ENCODE data around the gene KIF24. TPM values are rescaled to one million over a fixed set of nuclear protein-coding genes. Genes with fewer than 3 reads are reported as not detected.

The KIF24 gene
- total and polyA plus RNA-seq, 2 of the 4 experiments (the other 2 are of a cell fraction) = 1.4 to 3.0 TPM

DNA sequence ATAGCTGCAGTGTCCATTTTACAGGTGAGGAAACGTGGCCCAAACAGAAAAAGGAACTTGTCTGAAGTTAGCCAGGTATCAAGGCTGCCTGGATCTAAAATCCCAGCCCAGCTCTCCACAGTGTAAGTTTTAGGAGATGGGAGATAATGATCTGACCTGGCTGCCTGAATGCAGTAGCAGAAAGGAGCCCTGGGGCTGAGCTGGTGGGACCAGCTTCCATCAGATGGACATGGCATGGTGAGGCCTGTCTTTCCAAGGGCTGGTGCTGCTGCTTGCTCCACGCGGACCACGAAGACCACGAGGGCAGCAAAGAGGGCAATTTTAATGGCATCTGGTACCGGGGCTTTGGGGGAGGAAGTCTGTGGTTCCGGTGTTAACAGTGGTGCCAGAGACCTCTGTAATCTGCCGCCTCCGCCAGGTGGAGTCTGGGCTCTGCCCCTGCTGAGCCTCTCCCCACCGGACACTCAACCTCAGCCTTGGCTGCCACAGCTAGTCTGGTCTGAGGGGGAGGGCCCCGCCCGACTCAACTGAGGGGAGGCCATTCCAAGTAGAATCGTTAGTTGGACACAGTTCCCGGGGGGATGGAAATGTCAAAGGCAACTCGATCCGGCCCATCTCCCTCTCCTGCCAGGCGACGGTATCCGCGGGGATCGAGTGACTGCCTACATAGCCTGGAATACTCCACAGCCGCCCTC, 47.0 kb upstream of the KIF24 start:
- BruUV-seq (replicated peaks) = no TSS peak
- Histone ChIP-seq H3K9ac (ENCODE audit: low read depth, low read length) (peak overlapping the region; percentile 2; the same call in 1 of the 2 replicates), H4K5ac (ENCODE audit: low read depth, low read length) (no peak overlapping the region), H3K56ac (ENCODE audit: extremely low read depth, insufficient read depth, low read length) (no peak overlapping the region), H4K91ac (ENCODE audit: insufficient read depth, low read depth, low read length) (no peak overlapping the region), H3K27ac (ENCODE audit: insufficient read depth, low read length) (no peak overlapping the region), H2AK9ac (replicated peaks; ENCODE audit: low read depth, low read length, poor library complexity) (peak overlapping the region; percentile 90), H3K4me3 (ENCODE audit: insufficient read depth, low read depth, low read length) (peak overlapping the region; percentile 54), H3K18ac (ENCODE audit: low read depth, low read length) (no peak overlapping the region), H3K4ac (ENCODE audit: low read depth, low read length) (no peak overlapping the region), H3K27me3 (ENCODE audit: control insufficient read depth, insufficient read depth, low read length) (peaks cover 24% of the 10 kb centered on the region; the same call in 1 of the 2 replicates), H2BK5ac (ENCODE audit: low read depth, low read length, poor library complexity, severe bottlenecking) (no peak overlapping the region), H3K4me1 (ENCODE audit: control insufficient read depth, insufficient read depth, low read length) (peaks cover 7% of the 10 kb centered on the region), H3K23ac (ENCODE audit: low read depth, low read length) (peak overlapping the region; percentile 40; the same call in 1 of the 2 replicates), H2BK15ac (ENCODE audit: low read depth, low read length) (no peak overlapping the region), H3K36me3 (ENCODE audit: control insufficient read depth, insufficient read depth, low read length) (peaks cover 3% of the 10 kb centered on the region; the same call in 1 of the 2 replicates), H3K79me1 (ENCODE audit: low read depth in 1 of 2, low read length in 2 of 2) (no peaks in the 10 kb centered on the region), H2BK20ac (ENCODE audit: low read depth, low read length) (no peak overlapping the region), H3K4me2 (ENCODE audit: low read depth, low read length) (peak overlapping the region; percentile 50), H4K8ac (ENCODE audit: low read depth in 2 of 2, low read length in 2 of 2) (no peak overlapping the region; a peak in 1 of 4 replicates), H4K20me1 (ENCODE audit: insufficient read depth, low read length) (no peaks in the 10 kb centered on the region; the same call in 1 of the 2 replicates), H2BK120ac (ENCODE audit: low read depth, low read length) (no peak overlapping the region), H2AFZ (replicated peaks; ENCODE audit: low read length, poor library complexity) (peak overlapping the region; percentile 98), H2AK5ac (ENCODE audit: low read depth, low read length) (0 out of 2 replicates have a peak overlapping the region, but pooled peaks have one; percentile 24), H3K14ac (replicated peaks; ENCODE audit: low read depth, low read length) (no peak overlapping the region), H3K9me3 (ENCODE audit: control insufficient read depth, insufficient read depth, low read length) (peaks cover 12% of the 10 kb centered on the region; the same call in 1 of the 2 replicates), H3K9me1 (ENCODE audit: insufficient read depth, low read length) (peaks cover 8% of the 10 kb centered on the region; the same call in 1 of the 2 replicates)
- CTCF ChIA-PET = interaction anchor here (0.8 kb wide), 1 partner anchor 302 kb away, joined by 3 read pairs; no protein-coding TSS in a partner anchor
- ATAC-seq (ENCODE audit: low read depth) (peak; percentile 1; the same call in 1 of the 2 replicates), DNase-seq (no peak)
- no peak for TF ChIP-seq POLR2A (IDR thresholded peaks at IDR 0.05; ENCODE audit: low read depth, low read length)
- TF ChIP-seq RAD21 (IDR thresholded peaks at IDR 0.05; ENCODE audit: low read length) = no peak
- TF ChIP-seq MAZ (IDR thresholded peaks at IDR 0.05; ENCODE audit: borderline replicate concordance, low read depth, low read length) = no peak
- no peak for TF ChIP-seq MAFK (IDR thresholded peaks at IDR 0.05; ENCODE audit: low read depth, low read length)
- TF ChIP-seq RFX5 (IDR thresholded peaks at IDR 0.05; ENCODE audit: low read depth, low read length) = no peak
- TF ChIP-seq CHD1 (IDR thresholded peaks at IDR 0.05; ENCODE audit: low read depth, low read length) = no peak
- TF ChIP-seq, protein P1, sequence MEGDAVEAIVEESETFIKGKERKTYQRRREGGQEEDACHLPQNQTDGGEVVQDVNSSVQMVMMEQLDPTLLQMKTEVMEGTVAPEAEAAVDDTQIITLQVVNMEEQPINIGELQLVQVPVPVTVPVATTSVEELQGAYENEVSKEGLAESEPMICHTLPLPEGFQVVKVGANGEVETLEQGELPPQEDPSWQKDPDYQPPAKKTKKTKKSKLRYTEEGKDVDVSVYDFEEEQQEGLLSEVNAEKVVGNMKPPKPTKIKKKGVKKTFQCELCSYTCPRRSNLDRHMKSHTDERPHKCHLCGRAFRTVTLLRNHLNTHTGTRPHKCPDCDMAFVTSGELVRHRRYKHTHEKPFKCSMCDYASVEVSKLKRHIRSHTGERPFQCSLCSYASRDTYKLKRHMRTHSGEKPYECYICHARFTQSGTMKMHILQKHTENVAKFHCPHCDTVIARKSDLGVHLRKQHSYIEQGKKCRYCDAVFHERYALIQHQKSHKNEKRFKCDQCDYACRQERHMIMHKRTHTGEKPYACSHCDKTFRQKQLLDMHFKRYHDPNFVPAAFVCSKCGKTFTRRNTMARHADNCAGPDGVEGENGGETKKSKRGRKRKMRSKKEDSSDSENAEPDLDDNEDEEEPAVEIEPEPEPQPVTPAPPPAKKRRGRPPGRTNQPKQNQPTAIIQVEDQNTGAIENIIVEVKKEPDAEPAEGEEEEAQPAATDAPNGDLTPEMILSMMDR (conservative IDR thresholded peaks at IDR 0.05; ENCODE audit: low read depth, low read length) = no peak
- no peak for TF ChIP-seq SMC3 (IDR thresholded peaks at IDR 0.05; ENCODE audit: low read depth, low read length)
- no peak for TF ChIP-seq NFE2L2 (IDR thresholded peaks at IDR 0.05; ENCODE audit: low read depth, low read length)
- TF ChIP-seq FOS (IDR thresholded peaks at IDR 0.05; ENCODE audit: low read depth, low read length) = no peak
- dilution Hi-C loops (cut with HindIII; ENCODE audit: low sequenced_read_pairs, unreplicated experiment) (no loop called here), in situ Hi-C loops (cut with MboI; ENCODE audit: low sequenced_read_pairs) (no loop called here), intact Hi-C loops (cut with micrococcal nuclease) (loop anchor here (5.0 kb wide), 1 partner anchor 449 kb away; no protein-coding TSS in a partner anchor)
- WGBS, 2 experiments (ENCODE audit: extremely low coverage in 2 of 2, insufficient read length in 1 of 2) = 0% methylated on average over 3 of the region's 22 CpGs; no CpG with 5 or more reads in 1 of the 2 experiments
- POLR2A ChIA-PET (ENCODE audit: unreplicated experiment) = no interaction called here
